Muscle layer of duodenum (tissue), 2 donors: Measurements from ENCODE around the gene SERPINA4.

Experiments used
- H3K27ac ChIP-seq: one replicate; pipeline ENCODE4 v1.7.0; 2013; ENCODE audit warnings: mild to moderate bottlenecking, low read length
- H3K27me3 ChIP-seq: one replicate; pipeline ENCODE4 v1.7.0; 2013; ENCODE audit warnings: low read depth, mild to moderate bottlenecking, control low read depth, low read length
- H3K36me3 ChIP-seq, 2 donors: one replicate each; pipeline ENCODE4 v1.7.0; 2013; ENCODE audit warnings: low read length in 2 of 2, control low read depth in 1 of 2, mild to moderate bottlenecking in 1 of 2; ENCODE audit not compliant: insufficient read depth in 2 of 2, control insufficient read depth in 1 of 2
- H3K4me1 ChIP-seq, 2 donors: one replicate each; pipeline ENCODE4 v1.7.0; 2013; ENCODE audit warnings: low read length in 2 of 2, mild to moderate bottlenecking in 2 of 2, control low read depth in 1 of 2, moderate library complexity in 1 of 2; ENCODE audit not compliant: insufficient read depth in 2 of 2, control insufficient read depth in 1 of 2
- H3K4me3 ChIP-seq, 2 donors: one replicate each; pipeline ENCODE4 v1.7.0; 2013; ENCODE audit warnings: low read length in 2 of 2, low read depth in 1 of 2, mild to moderate bottlenecking in 1 of 2
- H3K9me3 ChIP-seq, 2 donors: one replicate each; pipeline ENCODE4 v1.7.0; 2013; ENCODE audit warnings: low read length in 2 of 2, control low read depth in 1 of 2, mild to moderate bottlenecking in 1 of 2; ENCODE audit not compliant: control insufficient read depth in 1 of 2
- donor health status: healthy.

Gene SERPINA4

DNA sequence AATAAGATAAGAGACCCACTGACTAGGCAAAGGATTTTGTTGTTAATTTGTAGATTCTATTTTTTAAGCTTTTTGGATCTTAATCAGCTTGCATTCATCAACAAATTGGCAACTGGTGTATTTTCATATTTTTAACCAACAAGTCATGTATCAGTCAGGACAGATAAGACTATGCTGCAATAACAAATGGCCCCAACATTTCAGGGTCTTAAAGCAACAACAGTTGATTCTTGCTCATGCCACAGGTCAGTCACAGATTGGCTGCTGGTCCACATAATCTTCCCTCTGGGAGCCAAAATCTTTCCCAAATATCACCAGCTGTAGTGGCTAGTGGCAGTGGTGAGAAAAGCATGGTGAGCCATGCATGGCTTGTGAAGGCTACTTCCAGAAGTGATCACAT, 30.1 kb upstream of the SERPINA4 start:
- Histone ChIP-seq H3K27ac (no peak overlapping the region), H3K9me3 (no peaks in the 10 kb centered on the region), H3K27me3 (no peaks in the 10 kb centered on the region), H3K36me3 (no peaks in the 10 kb centered on the region), H3K4me1 (no peaks in the 10 kb centered on the region), H3K4me3 (no peak overlapping the region)

DNA sequence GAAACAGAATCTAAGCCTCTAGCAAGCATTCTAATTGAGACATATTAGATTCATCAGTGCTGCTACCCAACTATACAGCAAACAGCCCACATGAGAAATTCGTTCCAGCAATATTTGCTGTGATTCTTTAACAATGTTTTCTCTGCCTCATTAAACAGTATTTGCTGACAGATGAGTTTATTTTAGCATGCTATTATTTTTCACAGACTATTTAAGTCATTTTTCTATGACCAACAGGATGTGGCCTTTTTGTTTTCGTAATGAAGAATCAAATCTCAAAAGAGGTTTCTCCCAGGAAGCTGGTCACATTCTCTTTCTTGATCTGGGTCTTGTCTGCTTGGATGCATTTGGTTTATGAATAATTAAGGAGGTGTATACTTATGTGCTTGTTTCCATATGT, 28.8 kb upstream of the SERPINA4 start:
- Histone ChIP-seq H3K27me3 (no peaks in the 10 kb centered on the region), H3K27ac (no peak overlapping the region), H3K4me1 (no peaks in the 10 kb centered on the region), H3K4me3 (no peak overlapping the region), H3K9me3 (no peaks in the 10 kb centered on the region), H3K36me3 (no peaks in the 10 kb centered on the region)

DNA sequence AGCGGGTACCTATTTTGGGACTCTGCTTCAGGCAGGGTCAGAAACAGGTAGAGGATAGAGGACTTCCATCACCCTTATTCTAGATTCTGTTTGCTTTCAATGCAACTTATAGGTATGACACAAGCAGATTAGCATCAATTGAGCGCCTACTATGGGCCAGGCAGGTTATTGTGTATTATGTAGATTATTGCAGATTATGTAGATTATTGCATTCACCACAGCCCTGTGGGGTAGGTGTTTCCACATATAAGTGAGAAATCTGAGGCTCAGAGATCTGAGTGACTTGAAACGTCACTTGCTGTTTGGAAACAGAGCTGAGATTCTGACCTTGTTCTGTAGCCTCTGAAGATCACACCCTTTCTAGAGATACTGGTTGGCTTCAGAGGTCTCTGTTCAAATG, 25.7 kb upstream of the SERPINA4 start:
- Histone ChIP-seq H3K4me3 (no peak overlapping the region), H3K36me3 (no peaks in the 10 kb centered on the region), H3K27me3 (no peaks in the 10 kb centered on the region)

DNA sequence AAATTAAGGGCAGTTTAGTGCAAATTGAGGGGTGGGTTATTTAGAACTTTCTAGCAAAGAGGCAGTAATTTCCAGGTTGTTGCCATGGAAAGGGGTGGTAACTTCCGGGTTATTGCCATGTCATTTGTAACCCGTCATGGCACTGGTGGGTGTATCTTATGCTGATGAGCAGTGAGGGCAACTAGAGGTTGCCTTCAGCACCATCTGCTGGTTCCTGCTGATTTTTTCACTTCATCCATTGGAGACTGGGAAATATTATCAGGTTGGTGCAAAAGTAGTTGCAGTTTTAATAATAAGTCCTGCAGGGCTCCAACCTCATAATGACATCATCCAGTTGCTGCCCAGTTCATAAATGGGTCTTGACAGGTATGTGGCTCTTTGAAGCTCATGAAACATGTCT, 24.4 kb upstream of the SERPINA4 start:
- H3K27me3 ChIP-seq = no peaks in the 10 kb centered on the region
- no peaks in the 10 kb centered on the region for H3K9me3 ChIP-seq
- H3K4me1 ChIP-seq = no peaks in the 10 kb centered on the region
- H3K27ac ChIP-seq = no peak overlapping the region
- H3K36me3 ChIP-seq = no peaks in the 10 kb centered on the region
- H3K4me3 ChIP-seq = no peak overlapping the region

More for the DNA sequence above, 25.7 kb upstream of the SERPINA4 start:
- no peaks in the 10 kb centered on the region for H3K9me3 ChIP-seq
- H3K27ac ChIP-seq = no peak overlapping the region
- H3K4me1 ChIP-seq = no peaks in the 10 kb centered on the region

DNA sequence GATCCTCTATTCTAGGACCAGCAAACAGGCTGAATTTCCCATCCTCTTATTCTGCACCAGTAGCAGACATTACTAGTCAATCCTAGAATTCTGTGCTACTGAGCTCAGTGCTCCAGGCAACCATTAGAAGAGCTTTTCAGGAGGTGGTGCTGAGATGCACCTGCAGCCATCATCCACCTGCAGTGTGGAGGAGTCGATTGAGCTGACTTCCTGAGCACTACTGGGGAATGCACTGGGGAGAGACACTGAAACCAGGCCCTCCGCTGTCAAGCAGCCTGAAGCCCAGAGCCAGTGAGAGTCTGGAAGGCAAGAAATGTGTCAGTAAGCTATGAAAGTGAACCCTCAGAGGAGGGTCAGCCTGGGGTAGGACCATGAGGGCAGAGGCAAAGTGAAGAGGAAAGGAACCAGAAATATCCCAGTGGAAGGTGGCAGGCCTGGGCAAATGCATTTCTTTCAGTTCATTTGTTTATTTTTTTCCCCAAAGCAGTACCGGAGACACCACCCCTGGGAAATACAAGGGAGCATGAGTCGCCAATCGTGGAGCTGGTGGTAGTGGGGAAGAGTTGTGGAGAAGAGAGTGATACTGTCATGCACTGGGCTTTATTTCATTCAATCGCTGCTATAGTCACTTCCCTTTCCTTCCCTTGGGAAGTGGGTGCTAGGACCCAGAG, 23.0 kb upstream of the SERPINA4 start:
- Histone ChIP-seq H3K36me3 (no peaks in the 10 kb centered on the region), H3K4me3 (no peak overlapping the region), H3K9me3 (no peaks in the 10 kb centered on the region), H3K27me3 (no peaks in the 10 kb centered on the region), H3K27ac (no peak overlapping the region), H3K4me1 (no peaks in the 10 kb centered on the region)

DNA sequence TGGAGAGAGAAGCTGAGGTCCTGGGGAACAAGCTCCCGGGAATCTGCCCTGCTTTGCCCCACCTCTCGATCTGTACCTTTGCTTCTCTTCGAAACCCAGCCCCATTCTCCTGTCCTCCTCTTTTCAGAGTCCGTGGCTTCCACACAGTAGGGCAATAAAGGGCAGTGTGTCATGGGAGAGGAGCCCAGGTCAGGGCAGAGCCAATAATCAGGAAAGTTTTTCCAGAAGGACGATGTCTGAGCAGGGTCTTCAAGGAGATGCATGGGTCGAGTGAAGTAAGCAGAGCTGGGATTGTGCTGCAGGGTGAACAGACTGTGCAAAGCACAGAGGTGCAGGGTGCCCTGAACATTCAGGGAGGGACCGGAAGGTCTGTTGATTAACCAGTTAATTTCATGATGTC, 22.1 kb upstream of the SERPINA4 start:
- H3K36me3 ChIP-seq = no peaks in the 10 kb centered on the region
- H3K9me3 ChIP-seq = no peaks in the 10 kb centered on the region
- no peak overlapping the region for H3K4me3 ChIP-seq
- H3K27me3 ChIP-seq = no peaks in the 10 kb centered on the region
- H3K27ac ChIP-seq = no peak overlapping the region
- no peaks in the 10 kb centered on the region for H3K4me1 ChIP-seq

DNA sequence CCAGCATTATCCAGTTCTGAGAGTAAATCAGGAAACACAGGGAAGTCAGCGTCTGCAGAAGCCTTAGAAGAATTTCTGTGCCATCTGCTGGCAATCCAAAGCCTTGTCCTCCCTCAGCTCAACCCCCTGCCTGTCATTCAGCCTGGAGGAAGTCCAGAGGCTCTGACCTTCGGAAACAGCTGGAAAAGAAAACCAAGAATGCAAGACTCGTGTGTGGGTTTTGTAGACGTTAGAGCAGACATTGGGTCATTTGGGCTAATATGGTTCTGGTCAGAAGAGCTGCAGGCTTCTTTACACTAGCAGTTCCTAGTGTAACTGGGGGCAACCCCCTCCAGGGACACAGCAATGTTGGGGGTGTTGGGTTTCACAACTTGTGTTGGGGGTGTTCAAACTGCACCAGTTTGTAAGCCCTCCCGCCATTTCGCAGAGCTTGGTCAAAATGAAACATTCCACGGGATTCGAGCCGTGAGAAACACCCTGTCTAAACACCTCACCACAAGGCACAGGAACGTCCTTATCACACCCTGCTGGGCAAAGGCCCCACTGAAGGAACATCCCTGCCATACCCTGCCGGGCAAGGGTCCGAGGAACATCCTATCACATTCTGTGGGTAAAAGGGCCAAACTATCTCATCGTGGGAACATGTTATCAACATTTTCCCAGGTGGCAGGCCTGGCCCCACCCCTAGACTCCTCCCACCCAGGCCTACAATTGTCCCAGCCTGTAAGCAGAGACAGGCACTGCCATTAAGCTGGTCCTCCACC, 21.0 kb upstream of the SERPINA4 start:
- no peak overlapping the region for H3K27ac ChIP-seq
- no peak overlapping the region for H3K4me3 ChIP-seq
- no peaks in the 10 kb centered on the region for H3K27me3 ChIP-seq
- H3K36me3 ChIP-seq = no peaks in the 10 kb centered on the region
- H3K4me1 ChIP-seq = no peaks in the 10 kb centered on the region
- no peaks in the 10 kb centered on the region for H3K9me3 ChIP-seq

DNA sequence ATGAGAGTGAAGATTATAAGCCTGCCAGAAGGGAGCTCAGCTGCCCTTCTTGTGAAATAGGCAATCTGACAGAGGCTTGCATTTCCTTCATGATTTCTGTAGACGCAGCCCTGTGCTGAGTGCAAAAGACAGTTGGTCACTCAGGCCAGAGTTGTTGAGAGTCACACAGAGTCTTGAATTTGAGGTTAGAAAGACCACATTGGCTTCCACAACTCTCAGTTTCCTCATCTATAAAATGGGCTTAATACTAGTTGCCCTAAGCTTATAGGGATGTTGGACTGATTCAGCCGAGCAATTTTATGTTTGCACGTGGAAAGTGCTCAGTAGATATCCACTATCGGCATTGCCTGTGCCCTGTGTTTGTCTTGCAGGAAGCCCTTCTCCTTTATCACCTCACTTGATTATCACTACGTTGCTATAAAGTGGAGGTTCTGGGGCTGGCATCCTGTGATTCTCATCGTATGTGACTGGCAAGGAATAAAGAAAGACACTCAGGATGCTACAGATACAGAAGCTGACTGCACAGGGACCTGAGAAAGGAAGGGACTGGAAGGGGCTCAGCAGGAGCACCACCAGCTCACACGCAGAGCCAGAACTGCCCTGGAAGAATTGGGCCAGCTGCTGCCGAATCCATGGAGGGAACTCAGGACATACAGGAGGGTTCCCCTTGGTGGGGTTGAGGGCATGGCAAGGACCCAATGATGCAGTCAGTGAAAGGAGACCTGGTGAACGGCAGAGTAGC, 19.8 kb upstream of the SERPINA4 start:
- Histone ChIP-seq H3K4me3 (no peak overlapping the region), H3K27ac (no peak overlapping the region), H3K9me3 (peaks cover 0 to 5% of the 10 kb centered on the region in 2 donors), H3K4me1 (no peaks in the 10 kb centered on the region), H3K36me3 (no peaks in the 10 kb centered on the region), H3K27me3 (no peaks in the 10 kb centered on the region)

DNA sequence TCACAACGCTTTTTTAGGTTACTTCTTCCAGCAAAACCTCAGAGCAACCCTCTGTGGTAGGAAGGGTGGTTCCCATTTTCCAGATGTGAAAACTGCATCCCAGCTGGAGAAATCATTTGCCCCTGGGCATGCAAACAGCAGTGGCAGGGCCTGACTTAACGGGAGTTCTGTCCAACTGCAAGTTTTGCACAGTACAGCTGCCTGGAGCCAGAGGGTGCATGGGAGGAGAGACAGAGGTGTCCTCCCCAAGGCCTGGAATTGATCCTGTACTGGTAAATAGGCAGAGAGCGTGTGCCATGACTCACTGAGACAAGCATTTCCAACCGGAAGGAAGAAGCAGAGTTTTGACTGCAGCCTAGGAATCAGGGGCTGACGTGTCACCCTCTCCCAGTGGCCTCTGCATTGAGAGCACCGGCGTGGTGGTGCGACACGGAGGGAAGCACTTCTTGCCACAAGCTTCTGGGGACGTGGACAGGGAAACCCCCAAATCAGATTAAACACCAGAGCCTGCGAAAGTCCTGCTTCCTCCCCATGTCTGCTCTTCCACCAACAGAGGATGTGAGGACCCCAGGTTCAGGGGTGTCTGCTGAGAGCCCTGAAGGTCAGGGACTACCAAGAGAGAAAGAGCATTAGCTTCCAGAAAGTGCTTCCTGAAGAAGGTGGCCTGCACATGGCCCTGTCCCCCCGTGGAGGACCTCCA, 19.0 kb upstream of the SERPINA4 start:
- Histone ChIP-seq H3K9me3 (peaks cover 0 to 9% of the 10 kb centered on the region in 2 donors), H3K27me3 (no peaks in the 10 kb centered on the region), H3K27ac (no peak overlapping the region), H3K36me3 (no peaks in the 10 kb centered on the region), H3K4me3 (no peak overlapping the region), H3K4me1 (no peaks in the 10 kb centered on the region)

DNA sequence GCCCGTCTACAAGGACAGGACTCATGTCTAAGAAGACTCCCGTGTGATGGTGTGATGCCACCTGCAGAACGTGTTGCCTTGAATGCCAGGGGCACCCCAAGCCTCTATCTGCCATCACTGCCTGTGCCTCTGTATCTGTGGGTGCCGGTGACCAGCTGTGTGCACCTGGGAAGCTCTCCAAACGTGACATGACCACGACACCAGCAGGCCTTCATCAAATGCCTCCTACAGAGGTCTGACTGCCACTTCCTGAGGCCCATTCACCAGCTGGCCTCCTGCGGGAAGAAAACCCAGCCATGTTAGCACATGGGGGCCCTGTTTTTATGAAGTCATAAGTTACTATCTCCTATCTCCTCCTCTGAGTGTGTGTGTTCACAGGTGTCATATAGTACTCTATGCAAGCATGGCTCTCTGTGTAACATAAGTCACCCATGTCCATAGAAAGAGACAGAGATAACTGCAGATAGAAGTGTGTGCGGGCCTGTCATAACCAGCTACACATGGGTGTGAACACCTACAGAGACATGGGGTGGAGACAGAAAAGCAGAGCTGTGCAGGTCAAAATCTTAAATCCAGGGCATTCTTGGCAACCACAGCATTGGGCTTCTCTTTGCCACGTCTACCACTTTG, 18.3 kb upstream of the SERPINA4 start:
- H3K27ac ChIP-seq = no peak overlapping the region
- H3K4me3 ChIP-seq = no peak overlapping the region
- H3K27me3 ChIP-seq = no peaks in the 10 kb centered on the region
- H3K9me3 ChIP-seq = peaks cover 0 to 9% of the 10 kb centered on the region in 2 donors
- no peaks in the 10 kb centered on the region for H3K36me3 ChIP-seq
- H3K4me1 ChIP-seq = no peaks in the 10 kb centered on the region
